GM18511 (cell line): ENCODE results near the gene RNF8.
A peak's percentile ranks its signal among the peaks of the same experiment; 100 is the strongest.
"Not testable (repeated sequence)": the region's sequence is repeated elsewhere in the genome, so short reads cannot be mapped to it uniquely, and the experiment has no call there.

Source experiments
- ATAC-seq: cut with Tn5 transposase; IDR thresholded peaks from one replicate; pipeline ENCODE4 v1.9.1; 2021; ENCODE audit warnings: mild to moderate bottlenecking, moderate library complexity; ENCODE audit not compliant: unreplicated experiment

The RNF8 gene

GRCh38 chr6:37353761-37354525, at the start of gene RNF8:
TSS of gene RNF8 (plus strand) at chr6:37353983. CDS start at chr6:37354165, 182 bp downstream.
- ATAC-seq = peak; percentile 89

GRCh38 chr6:37304766-37305165, 49.0 kb upstream of the RNF8 start:
- ATAC-seq = no peak

GRCh38 chr6:37305841-37306425, 47.9 kb upstream of the RNF8 start:
- ATAC-seq = no peak

GRCh38 chr6:37306624-37307222, 47.1 kb upstream of the RNF8 start:
- no peak for ATAC-seq

GRCh38 chr6:37307484-37307883, 46.3 kb upstream of the RNF8 start:
- not testable (repeated sequence) for ATAC-seq

GRCh38 chr6:37308069-37308815, 45.5 kb upstream of the RNF8 start:
- ATAC-seq = no peak

- no peak for ATAC-seq
These were observed 44.7 kb upstream of the RNF8 start for GRCh38 chr6:37309046-37309445.

- no peak for ATAC-seq
These were observed 44.1 kb upstream of the RNF8 start for GRCh38 chr6:37309692-37310091.

- ATAC-seq = no peak
These were observed 42.8 kb upstream of the RNF8 start for GRCh38 chr6:37310966-37311365.

- no peak for ATAC-seq
These were observed 41.9 kb upstream of the RNF8 start for GRCh38 chr6:37311741-37312473.

GRCh38 chr6:37313723-37314486, 39.9 kb upstream of the RNF8 start:
- no peak for ATAC-seq

- ATAC-seq = no peak
These were observed 39.2 kb upstream of the RNF8 start for GRCh38 chr6:37314487-37315156.

GRCh38 chr6:37315157-37315515, 38.6 kb upstream of the RNF8 start:
- no peak for ATAC-seq

- ATAC-seq = no peak
These were observed 37.7 kb upstream of the RNF8 start for GRCh38 chr6:37316071-37316470.

GRCh38 chr6:37317312-37318038, 36.3 kb upstream of the RNF8 start:
- ATAC-seq = no peak

- no peak for ATAC-seq
These were observed 34.6 kb upstream of the RNF8 start for GRCh38 chr6:37319156-37319555.

- no peak for ATAC-seq
These were observed 33.8 kb upstream of the RNF8 start for GRCh38 chr6:37319856-37320480.

GRCh38 chr6:37320646-37321045, 33.1 kb upstream of the RNF8 start:
- no peak for ATAC-seq
